Heart right ventricle (tissue), 16 donors: ENCODE measurements around the gene UCN2. TPM values are rescaled to one million over a fixed set of nuclear protein-coding genes. Genes with fewer than 3 reads are reported as not detected.

Source experiments
- ATAC-seq, 8 donors: fragments of 200-7000 bp; cut with Tn5 transposase; one replicate each; pipeline ENCODE4 v1.9.1; 2020; ENCODE audit warnings: mild to moderate bottlenecking in 8 of 8, moderate library complexity in 8 of 8, moderate number of reproducible peaks in 1 of 8
- DNase-seq, 2 donors: peaks; one replicate each; pipeline ENCODE4 v3.0.0-alpha.2; 2020
- H3K27ac ChIP-seq, 10 donors: fragments of 200-600 bp; sonication (generic) in 2 of 10; one replicate each; pipeline versions ENCODE4 v1.5.0 to v1.8.0; 2020 to 2022; ENCODE audit warnings: mild to moderate bottlenecking in 3 of 10
- H3K27me3 ChIP-seq, 7 donors: fragments of 200-600 bp; one replicate each; pipeline ENCODE4 v1.8.0; 2021 to 2022; ENCODE audit warnings: mild to moderate bottlenecking in 2 of 7
- H3K36me3 ChIP-seq, 9 donors: fragments of 200-600 bp; sonication (generic) in 1 of 9; one replicate each; pipeline versions ENCODE4 v1.5.0 to v1.8.0; 2020 to 2022; ENCODE audit warnings: mild to moderate bottlenecking in 2 of 9
- H3K4me1 ChIP-seq, 9 donors: fragments of 200-600 bp; sonication (generic) in 1 of 9; one replicate each; pipeline versions ENCODE4 v1.5.0 to v1.8.0; 2020 to 2022; ENCODE audit warnings: mild to moderate bottlenecking in 4 of 9
- H3K4me3 ChIP-seq, 10 donors: fragments of 200-600 bp; sonication (generic) in 2 of 10; one replicate each; pipeline versions ENCODE4 v1.5.0 to v1.8.0; 2020 to 2022; ENCODE audit warnings: mild to moderate bottlenecking in 7 of 10, moderate library complexity in 2 of 10
- H3K9me3 ChIP-seq, 11 donors: fragments of 200-600 bp in 10 of 11; sonication (generic) in 2 of 11; one replicate each; pipeline versions ENCODE4 v1.5.0 to v1.8.0; 2013 to 2022; ENCODE audit warnings: mild to moderate bottlenecking in 2 of 11, control low read depth in 1 of 11, moderate library complexity in 1 of 11
- WGBS, 2 donors: extraction: QIAGEN DNeasy Blood & Tissue Kit; methylation state at CpG; one replicate each; pipeline ENCODE4 v1.1.7; 2013; ENCODE audit warnings: inconsistent platforms in 1 of 2; 5-methylcytosine and 5-hydroxymethylcytosine counted together
- intact Hi-C, 10 donors: fragments of 100-400 bp; cut with DNase I; formaldehyde crosslinking; loops; one replicate each; pipeline versions ENCODE4 v1.11.1 to v1.14.2; 2022
- polyA plus RNA-seq, 2 donors: library from polyadenylated mRNA; stranded (reverse); fragments of 200-250 nt; gene quantifications; one replicate each; pipeline ENCODE4 v1.2.3, GENCODE V29; 2013
- total RNA-seq, 10 donors: library from RNA; stranded (reverse); fragmentation: NEBNext Ultra II Directional in 3 of 10; extraction: Animal tissue kit (Norgen Biotek cat#: 25700) in 3 of 10; gene quantifications; one replicate each; pipeline versions ENCODE4 v1.2.1 to v1.2.4, GENCODE V29; 2021 to 2023
- TF ChIP-seq, protein P1 (sequence below), 9 donors: fragments of 200-600 bp; sonication (generic) in 2 of 9; IDR thresholded peaks; one replicate each; pipeline versions ENCODE4 v1.5.0 to v1.8.0; 2021 to 2022; ENCODE audit warnings: antibody characterized with exemption in 9 of 9, mild to moderate bottlenecking in 5 of 9, moderate library complexity in 1 of 9
- donor health status: Arrhythmogenic right ventricular cardiomyopathy.
- donor health status: ischemic (EF 13 %, LVEDD 7.1; RV severe dilation, severe dysfunction).
- donor health status: healthy with polysubstance abuse.
- donor health status: DM: no; HTN: yes; CAD: no.
- donor health status: DM: no; HTN: no; CAD: no.
- donor health status: ischemic (EF 25% LVEDD 6.9; RV normal size, moderate dysfunction).
- donor health status: ischemic (EF 25% LVEDD 5.7; RV mildly dilated, moderate dysfunction).
- donor health status: healthy.
- donor health status: DM: yes; HTN: yes; CAD: no.
- donor health status: Ischemic cardiomyopathy.
- donor health status: ischemic (EF 35%, LVEDD 5.7; RV mildly dilated, moderate dysfunction).
- donor health status: nonischemic (EF 11% LVEDD 7.7; RV severe dilation, severe dysfunction).
- donor health status: DM: yes; HTN: yes; CAD: no.
- donor health status: PGD.
- donor health status: ischemic (EF 29% LVEDD 5.4; RV normal size, mild dysfunction).
- donor health status: nonischemic (EF 23%, LVEDD 6.1; RV moderate dilation, normal function).

The UCN2 gene
- total and polyA plus RNA-seq, 12 donors, result 0.06 to 0.77 (median 0.21) TPM; not detected in 6

- no peaks in the 10 kb centered on the region for H3K27me3 ChIP-seq
- WGBS, 2 donors, result 92 to 98% methylated on average over 9 of the region's 9 CpGs
- no peak for ATAC-seq
- TF ChIP-seq, protein P1, sequence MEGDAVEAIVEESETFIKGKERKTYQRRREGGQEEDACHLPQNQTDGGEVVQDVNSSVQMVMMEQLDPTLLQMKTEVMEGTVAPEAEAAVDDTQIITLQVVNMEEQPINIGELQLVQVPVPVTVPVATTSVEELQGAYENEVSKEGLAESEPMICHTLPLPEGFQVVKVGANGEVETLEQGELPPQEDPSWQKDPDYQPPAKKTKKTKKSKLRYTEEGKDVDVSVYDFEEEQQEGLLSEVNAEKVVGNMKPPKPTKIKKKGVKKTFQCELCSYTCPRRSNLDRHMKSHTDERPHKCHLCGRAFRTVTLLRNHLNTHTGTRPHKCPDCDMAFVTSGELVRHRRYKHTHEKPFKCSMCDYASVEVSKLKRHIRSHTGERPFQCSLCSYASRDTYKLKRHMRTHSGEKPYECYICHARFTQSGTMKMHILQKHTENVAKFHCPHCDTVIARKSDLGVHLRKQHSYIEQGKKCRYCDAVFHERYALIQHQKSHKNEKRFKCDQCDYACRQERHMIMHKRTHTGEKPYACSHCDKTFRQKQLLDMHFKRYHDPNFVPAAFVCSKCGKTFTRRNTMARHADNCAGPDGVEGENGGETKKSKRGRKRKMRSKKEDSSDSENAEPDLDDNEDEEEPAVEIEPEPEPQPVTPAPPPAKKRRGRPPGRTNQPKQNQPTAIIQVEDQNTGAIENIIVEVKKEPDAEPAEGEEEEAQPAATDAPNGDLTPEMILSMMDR (IDR thresholded peaks at IDR 0.05), result no peak
- DNase-seq, result no peak
- H3K36me3 ChIP-seq, result peaks cover 0 to 58% (median 0%) of the 10 kb centered on the region in 9 donors
- H3K9me3 ChIP-seq, result no peaks in the 10 kb centered on the region
- peak overlapping the region in 1 of 10 donors; percentile 40 for H3K27ac ChIP-seq
- H3K4me3 ChIP-seq, result no peak overlapping the region
- intact Hi-C loops, result no loop called here
- H3K4me1 ChIP-seq, result peaks cover 0 to 42% (median 0%) of the 10 kb centered on the region in 9 donors
Measured at GRCh38 chr3:48528048-48528447, 35.5 kb downstream of the UCN2 start.

DNA sequence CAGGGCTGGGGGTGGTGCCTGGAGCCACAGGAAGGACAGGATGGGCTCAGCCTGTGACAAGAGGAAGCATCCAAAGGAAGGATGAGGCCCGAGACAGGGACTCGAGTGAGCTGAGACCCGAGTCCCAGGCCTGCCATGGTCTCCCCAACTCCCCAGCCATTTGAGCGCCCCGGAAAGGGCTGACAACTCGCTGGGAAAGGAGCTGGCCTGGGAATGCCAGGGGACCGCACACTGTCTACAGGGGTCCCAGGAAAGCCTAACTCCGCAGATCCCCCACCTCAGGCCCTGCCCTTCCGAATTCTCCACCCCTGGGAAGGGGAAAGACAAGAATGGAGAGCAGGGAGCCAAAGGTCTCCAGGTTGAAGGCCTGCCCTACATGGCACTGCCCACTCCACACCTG is 38.6 kb downstream of the UCN2 start:
- DNase-seq, result no peak
- peaks cover 0 to 69% (median 0%) of the 10 kb centered on the region in 9 donors for H3K36me3 ChIP-seq
- TF ChIP-seq, protein P1 (IDR thresholded peaks at IDR 0.05), result no peak

GRCh38 chr3:48521635-48522034 is 41.9 kb downstream of the UCN2 start:
- TF ChIP-seq, protein P1 (IDR thresholded peaks at IDR 0.05), result no peak
- 83 to 98% methylated on average over 6 of the region's 6 CpGs for WGBS, 2 donors

More for the DNA sequence above, 38.6 kb downstream of the UCN2 start:
- Histone ChIP-seq H3K4me3 (no peak overlapping the region), H3K27ac (no peak overlapping the region), H3K27me3 (no peaks in the 10 kb centered on the region), H3K4me1 (peaks cover 0 to 26% (median 0%) of the 10 kb centered on the region in 9 donors), H3K9me3 (no peaks in the 10 kb centered on the region)
- 89 to 95% methylated on average over 9 of the region's 9 CpGs for WGBS, 2 donors
- intact Hi-C loops, result no loop called here
- ATAC-seq, result no peak

DNA sequence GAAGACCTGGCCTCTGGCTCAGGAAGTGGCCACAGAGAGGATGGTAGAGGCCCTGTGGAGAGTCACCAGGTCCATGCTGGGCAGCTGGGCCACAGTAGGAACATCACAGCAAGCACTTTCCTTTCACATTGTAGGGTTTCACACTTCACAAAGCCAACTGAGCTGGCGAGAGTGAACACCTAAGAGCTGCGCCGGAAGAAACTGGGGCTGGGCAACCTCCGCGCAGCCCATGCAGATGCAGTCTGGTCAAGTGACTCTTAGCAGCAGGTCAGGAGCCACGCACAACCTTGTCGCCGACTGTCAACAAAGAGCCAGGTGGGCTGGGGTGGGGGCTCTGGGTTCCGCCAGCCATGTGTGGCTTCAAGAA is 44.3 kb downstream of the UCN2 start:
- Histone ChIP-seq H3K9me3 (no peaks in the 10 kb centered on the region), H3K36me3 (peaks cover 0 to 43% (median 0%) of the 10 kb centered on the region in 9 donors), H3K27me3 (no peaks in the 10 kb centered on the region), H3K4me3 (no peak overlapping the region), H3K4me1 (peaks cover 0 to 4% (median 0%) of the 10 kb centered on the region in 9 donors), H3K27ac (no peak overlapping the region)
- no peak for ATAC-seq
- DNase-seq, result no peak
- TF ChIP-seq, protein P1 (IDR thresholded peaks at IDR 0.05), result no peak
- intact Hi-C loops, result no loop called here
- 96 to 97% methylated on average over 9 of the region's 9 CpGs for WGBS, 2 donors

More at GRCh38 chr3:48521635-48522034, 41.9 kb downstream of the UCN2 start:
- no peak overlapping the region for H3K4me3 ChIP-seq
- no peaks in the 10 kb centered on the region for H3K9me3 ChIP-seq
- no peaks in the 10 kb centered on the region for H3K4me1 ChIP-seq
- no peaks in the 10 kb centered on the region for H3K27me3 ChIP-seq
- intact Hi-C loops, result no loop called here
- DNase-seq (no peak), ATAC-seq (no peak)
- no peak overlapping the region for H3K27ac ChIP-seq
- H3K36me3 ChIP-seq, result peaks cover 0 to 59% (median 0%) of the 10 kb centered on the region in 9 donors
